ENCODE data around the gene NCAM2. TPM values are rescaled to one million over a fixed set of nuclear protein-coding genes. Genes with fewer than 3 reads are reported as not detected.
A peak's percentile ranks its signal among the peaks of the same experiment; 100 is the strongest.

Gene NCAM2
- total and polyA plus RNA-seq, 2 experiments from 2014 or later, result 0.36 to 0.83 TPM

DNA sequence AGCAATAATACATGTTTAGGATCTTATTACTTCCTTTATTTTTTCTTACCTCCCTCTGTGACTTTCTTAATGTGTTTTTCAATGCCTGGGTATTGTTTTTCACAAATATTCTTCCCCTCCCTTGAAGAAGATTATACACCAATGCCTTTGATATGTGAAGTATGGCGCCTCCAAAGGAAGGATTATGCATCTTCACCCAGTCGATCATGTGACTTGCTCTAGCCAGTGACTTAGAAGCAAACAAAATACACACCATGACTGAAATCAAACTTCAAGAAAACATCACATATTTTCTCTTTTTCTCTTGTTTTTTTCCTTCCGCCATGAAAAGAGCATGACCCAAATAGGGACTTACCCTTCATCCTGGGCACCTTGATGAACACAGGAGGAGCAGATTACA is 297.1 kb downstream of the NCAM2 start:
- Histone ChIP-seq H3F3A (replicated peaks; ENCODE audit: low read depth) (no peaks in the 10 kb centered on the region), H3K9me2 (ENCODE audit: insufficient read depth) (0 out of 2 replicates have a peak, but pooled peaks cover 2% of the 10 kb centered on the region), H2AFZ (peak overlapping the region; percentile 1; the same call in 1 of the 2 replicates), H3K27me3 (ENCODE audit: insufficient read depth) (no peaks in the 10 kb centered on the region), H3K36me3 (ENCODE audit: insufficient read depth) (no peaks in the 10 kb centered on the region), H3K79me2 (replicated peaks; ENCODE audit: insufficient read depth) (no peaks in the 10 kb centered on the region), H4K20me1 (replicated peaks; ENCODE audit: insufficient read depth) (no peaks in the 10 kb centered on the region), H3K27ac (ENCODE audit: low read depth) (no peak overlapping the region), H3K4me3 (no peak overlapping the region), H3K4me2 (no peak overlapping the region), H3K4me1 (ENCODE audit: insufficient read depth) (peaks cover 8% of the 10 kb centered on the region; the same call in 1 of the 2 replicates)
- Mint-ChIP-seq H3K9me3 (no peaks in the 10 kb centered on the region), H3K4me1 (peaks cover 5% of the 10 kb centered on the region; the same call in 2 of the 3 replicates), H3K4me3 (no peak overlapping the region), H3K27me3 (ENCODE audit: insufficient read depth, low read depth, poor library complexity) (no peaks in the 10 kb centered on the region), H3K36me3 (ENCODE audit: low read depth) (no peaks in the 10 kb centered on the region), H3K27ac (no peak overlapping the region)
- no peak for DNase-seq (ENCODE audit: low spot score)
- no peak for ATAC-seq
- TF ChIP-seq ZNF331 (CRISPR knock-in tag; IDR thresholded peaks at IDR 0.05; ENCODE audit: low read depth) (no peak), EZH2phosphoT487 (IDR thresholded peaks at IDR 0.05; ENCODE audit: unreplicated experiment) (no peak), JUNB (IDR thresholded peaks at IDR 0.05; ENCODE audit: unreplicated experiment) (no peak), STAT1 (IDR thresholded peaks at IDR 0.05; ENCODE audit: unreplicated experiment) (no peak), POLR2AphosphoS5 (IDR thresholded peaks at IDR 0.05; ENCODE audit: low read depth) (no peak), CREB1 (CRISPR knock-in tag; IDR thresholded peaks at IDR 0.05; ENCODE audit: low read depth) (no peak), ZNF114 (CRISPR knock-in tag; IDR thresholded peaks at IDR 0.05) (no peak)
- TF ChIP-seq, protein P1, sequence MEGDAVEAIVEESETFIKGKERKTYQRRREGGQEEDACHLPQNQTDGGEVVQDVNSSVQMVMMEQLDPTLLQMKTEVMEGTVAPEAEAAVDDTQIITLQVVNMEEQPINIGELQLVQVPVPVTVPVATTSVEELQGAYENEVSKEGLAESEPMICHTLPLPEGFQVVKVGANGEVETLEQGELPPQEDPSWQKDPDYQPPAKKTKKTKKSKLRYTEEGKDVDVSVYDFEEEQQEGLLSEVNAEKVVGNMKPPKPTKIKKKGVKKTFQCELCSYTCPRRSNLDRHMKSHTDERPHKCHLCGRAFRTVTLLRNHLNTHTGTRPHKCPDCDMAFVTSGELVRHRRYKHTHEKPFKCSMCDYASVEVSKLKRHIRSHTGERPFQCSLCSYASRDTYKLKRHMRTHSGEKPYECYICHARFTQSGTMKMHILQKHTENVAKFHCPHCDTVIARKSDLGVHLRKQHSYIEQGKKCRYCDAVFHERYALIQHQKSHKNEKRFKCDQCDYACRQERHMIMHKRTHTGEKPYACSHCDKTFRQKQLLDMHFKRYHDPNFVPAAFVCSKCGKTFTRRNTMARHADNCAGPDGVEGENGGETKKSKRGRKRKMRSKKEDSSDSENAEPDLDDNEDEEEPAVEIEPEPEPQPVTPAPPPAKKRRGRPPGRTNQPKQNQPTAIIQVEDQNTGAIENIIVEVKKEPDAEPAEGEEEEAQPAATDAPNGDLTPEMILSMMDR (conservative IDR thresholded peaks at IDR 0.05; ENCODE audit: low read depth in 2 of 2), result peak; percentile 1 to 42; a peak in 1 of 4 replicates

DNA sequence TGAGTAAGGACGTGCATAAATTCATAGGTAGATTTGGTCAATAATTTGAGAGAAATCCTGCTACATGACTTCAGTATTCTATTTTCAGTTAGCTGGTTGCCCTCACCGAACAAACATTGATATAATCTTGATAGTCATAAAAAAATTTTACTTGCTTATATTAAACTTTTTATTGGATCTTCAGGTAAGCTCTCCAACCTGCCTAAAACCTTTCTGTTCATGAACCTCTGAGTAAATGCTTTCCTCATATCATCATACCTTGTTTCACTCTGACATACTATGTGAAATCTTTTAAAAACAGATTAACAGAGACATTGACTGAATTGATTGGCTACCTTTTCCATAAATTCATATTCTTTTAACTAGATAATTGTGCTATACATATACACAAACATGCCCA is 299.0 kb downstream of the NCAM2 start:
- Mint-ChIP-seq H3K36me3 (ENCODE audit: low read depth) (no peaks in the 10 kb centered on the region), H3K4me1 (peaks cover 5% of the 10 kb centered on the region; the same call in 2 of the 3 replicates), H3K27ac (no peak overlapping the region), H3K9me3 (no peaks in the 10 kb centered on the region), H3K27me3 (ENCODE audit: insufficient read depth, low read depth, poor library complexity) (no peaks in the 10 kb centered on the region), H3K4me3 (no peak overlapping the region)
- H3K27ac ChIP-seq (ENCODE audit: low read depth), result no peak overlapping the region
- H3K9me2 ChIP-seq (ENCODE audit: insufficient read depth), result 0 out of 2 replicates have a peak, but pooled peaks cover 2% of the 10 kb centered on the region
- H3K36me3 ChIP-seq (ENCODE audit: insufficient read depth), result no peaks in the 10 kb centered on the region
- H2AFZ ChIP-seq, result no peak overlapping the region
- no peak for ATAC-seq
- no peaks in the 10 kb centered on the region for H3F3A ChIP-seq (replicated peaks; ENCODE audit: low read depth)
- no peak overlapping the region for H3K4me3 ChIP-seq
- no peaks in the 10 kb centered on the region for H3K27me3 ChIP-seq (ENCODE audit: insufficient read depth)
- no peaks in the 10 kb centered on the region for H4K20me1 ChIP-seq (replicated peaks; ENCODE audit: insufficient read depth)
- no peaks in the 10 kb centered on the region for H3K79me2 ChIP-seq (replicated peaks; ENCODE audit: insufficient read depth)
- no peak overlapping the region for H3K4me2 ChIP-seq
- peaks cover 8% of the 10 kb centered on the region; the same call in 1 of the 2 replicates for H3K4me1 ChIP-seq (ENCODE audit: insufficient read depth)
- no peak for DNase-seq (ENCODE audit: low spot score)
- TF ChIP-seq POLR2AphosphoS5 (IDR thresholded peaks at IDR 0.05; ENCODE audit: low read depth), result no peak
- TF ChIP-seq, protein P2, sequence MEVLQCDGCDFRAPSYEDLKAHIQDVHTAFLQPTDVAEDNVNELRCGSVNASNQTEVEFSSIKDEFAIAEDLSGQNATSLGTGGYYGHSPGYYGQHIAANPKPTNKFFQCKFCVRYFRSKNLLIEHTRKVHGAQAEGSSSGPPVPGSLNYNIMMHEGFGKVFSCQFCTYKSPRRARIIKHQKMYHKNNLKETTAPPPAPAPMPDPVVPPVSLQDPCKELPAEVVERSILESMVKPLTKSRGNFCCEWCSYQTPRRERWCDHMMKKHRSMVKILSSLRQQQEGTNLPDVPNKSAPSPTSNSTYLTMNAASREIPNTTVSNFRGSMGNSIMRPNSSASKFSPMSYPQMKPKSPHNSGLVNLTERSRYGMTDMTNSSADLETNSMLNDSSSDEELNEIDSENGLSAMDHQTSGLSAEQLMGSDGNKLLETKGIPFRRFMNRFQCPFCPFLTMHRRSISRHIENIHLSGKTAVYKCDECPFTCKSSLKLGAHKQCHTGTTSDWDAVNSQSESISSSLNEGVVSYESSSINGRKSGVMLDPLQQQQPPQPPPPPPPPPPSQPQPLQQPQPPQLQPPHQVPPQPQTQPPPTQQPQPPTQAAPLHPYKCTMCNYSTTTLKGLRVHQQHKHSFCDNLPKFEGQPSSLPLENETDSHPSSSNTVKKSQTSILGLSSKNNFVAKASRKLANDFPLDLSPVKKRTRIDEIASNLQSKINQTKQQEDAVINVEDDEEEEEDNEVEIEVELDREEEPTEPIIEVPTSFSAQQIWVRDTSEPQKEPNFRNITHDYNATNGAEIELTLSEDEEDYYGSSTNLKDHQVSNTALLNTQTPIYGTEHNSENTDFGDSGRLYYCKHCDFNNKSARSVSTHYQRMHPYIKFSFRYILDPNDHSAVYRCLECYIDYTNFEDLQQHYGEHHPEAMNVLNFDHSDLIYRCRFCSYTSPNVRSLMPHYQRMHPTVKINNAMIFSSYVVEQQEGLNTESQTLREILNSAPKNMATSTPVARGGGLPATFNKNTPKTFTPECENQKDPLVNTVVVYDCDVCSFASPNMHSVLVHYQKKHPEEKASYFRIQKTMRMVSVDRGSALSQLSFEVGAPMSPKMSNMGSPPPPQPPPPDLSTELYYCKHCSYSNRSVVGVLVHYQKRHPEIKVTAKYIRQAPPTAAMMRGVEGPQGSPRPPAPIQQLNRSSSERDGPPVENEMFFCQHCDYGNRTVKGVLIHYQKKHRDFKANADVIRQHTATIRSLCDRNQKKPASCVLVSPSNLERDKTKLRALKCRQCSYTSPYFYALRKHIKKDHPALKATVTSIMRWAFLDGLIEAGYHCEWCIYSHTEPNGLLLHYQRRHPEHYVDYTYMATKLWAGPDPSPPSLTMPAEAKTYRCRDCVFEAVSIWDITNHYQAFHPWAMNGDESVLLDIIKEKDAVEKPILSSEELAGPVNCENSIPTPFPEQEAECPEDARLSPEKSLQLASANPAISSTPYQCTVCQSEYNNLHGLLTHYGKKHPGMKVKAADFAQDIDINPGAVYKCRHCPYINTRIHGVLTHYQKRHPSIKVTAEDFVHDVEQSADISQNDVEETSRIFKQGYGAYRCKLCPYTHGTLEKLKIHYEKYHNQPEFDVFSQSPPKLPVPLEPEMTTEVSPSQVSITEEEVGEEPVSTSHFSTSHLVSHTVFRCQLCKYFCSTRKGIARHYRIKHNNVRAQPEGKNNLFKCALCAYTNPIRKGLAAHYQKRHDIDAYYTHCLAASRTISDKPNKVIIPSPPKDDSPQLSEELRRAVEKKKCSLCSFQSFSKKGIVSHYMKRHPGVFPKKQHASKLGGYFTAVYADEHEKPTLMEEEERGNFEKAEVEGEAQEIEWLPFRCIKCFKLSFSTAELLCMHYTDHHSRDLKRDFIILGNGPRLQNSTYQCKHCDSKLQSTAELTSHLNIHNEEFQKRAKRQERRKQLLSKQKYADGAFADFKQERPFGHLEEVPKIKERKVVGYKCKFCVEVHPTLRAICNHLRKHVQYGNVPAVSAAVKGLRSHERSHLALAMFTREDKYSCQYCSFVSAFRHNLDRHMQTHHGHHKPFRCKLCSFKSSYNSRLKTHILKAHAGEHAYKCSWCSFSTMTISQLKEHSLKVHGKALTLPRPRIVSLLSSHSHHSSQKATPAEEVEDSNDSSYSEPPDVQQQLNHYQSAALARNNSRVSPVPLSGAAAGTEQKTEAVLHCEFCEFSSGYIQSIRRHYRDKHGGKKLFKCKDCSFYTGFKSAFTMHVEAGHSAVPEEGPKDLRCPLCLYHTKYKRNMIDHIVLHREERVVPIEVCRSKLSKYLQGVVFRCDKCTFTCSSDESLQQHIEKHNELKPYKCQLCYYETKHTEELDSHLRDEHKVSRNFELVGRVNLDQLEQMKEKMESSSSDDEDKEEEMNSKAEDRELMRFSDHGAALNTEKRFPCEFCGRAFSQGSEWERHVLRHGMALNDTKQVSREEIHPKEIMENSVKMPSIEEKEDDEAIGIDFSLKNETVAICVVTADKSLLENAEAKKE (CRISPR knock-in tag; IDR thresholded peaks at IDR 0.05), result no peak
- TF ChIP-seq, protein P3, sequence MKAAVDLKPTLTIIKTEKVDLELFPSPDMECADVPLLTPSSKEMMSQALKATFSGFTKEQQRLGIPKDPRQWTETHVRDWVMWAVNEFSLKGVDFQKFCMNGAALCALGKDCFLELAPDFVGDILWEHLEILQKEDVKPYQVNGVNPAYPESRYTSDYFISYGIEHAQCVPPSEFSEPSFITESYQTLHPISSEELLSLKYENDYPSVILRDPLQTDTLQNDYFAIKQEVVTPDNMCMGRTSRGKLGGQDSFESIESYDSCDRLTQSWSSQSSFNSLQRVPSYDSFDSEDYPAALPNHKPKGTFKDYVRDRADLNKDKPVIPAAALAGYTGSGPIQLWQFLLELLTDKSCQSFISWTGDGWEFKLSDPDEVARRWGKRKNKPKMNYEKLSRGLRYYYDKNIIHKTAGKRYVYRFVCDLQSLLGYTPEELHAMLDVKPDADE (IDR thresholded peaks at IDR 0.05), result no peak
- TF ChIP-seq JUNB (IDR thresholded peaks at IDR 0.05; ENCODE audit: unreplicated experiment), result no peak
- TF ChIP-seq NANOG (IDR thresholded peaks at IDR 0.05; ENCODE audit: borderline replicate concordance), result no peak
- TF ChIP-seq CREB1 (CRISPR knock-in tag; IDR thresholded peaks at IDR 0.05; ENCODE audit: low read depth), result no peak
- no peak for TF ChIP-seq EZH2 (IDR thresholded peaks at IDR 0.05; ENCODE audit: low read depth, unreplicated experiment)
- no peak for TF ChIP-seq STAT1 (IDR thresholded peaks at IDR 0.05; ENCODE audit: unreplicated experiment)

Measured in GM23338 (cell line).